B cell (primary cell): ENCODE data around the gene FAHD1. TPM values are rescaled to one million over a fixed set of nuclear protein-coding genes. Genes with fewer than 3 reads are reported as not detected.

ENCODE experiments used
- ATAC-seq: fragments of 200-7000 bp; cut with Tn5 transposase; one replicate; pipeline ENCODE4 v1.10.0; 2021; ENCODE audit warnings: low read depth, mild to moderate bottlenecking, moderate number of reproducible peaks, moderate library complexity
- CTCF ChIA-PET: fragments of 350-600 bp; sonication (Branson Sonifier 250); formaldehyde crosslinking; loops from one replicate; lab custom pipeline; 2021; ENCODE audit warnings: antibody characterized with exemption, inconsistent platforms; lab: Charles Lee
- POLR2A ChIA-PET: fragments of 350-600 bp; sonication (Branson Sonifier 250); formaldehyde crosslinking; loops from one replicate; lab custom pipeline; 2021; ENCODE audit warnings: antibody characterized with exemption; lab: Charles Lee
- DNase-seq: peaks from one replicate; pipeline ENCODE4 v3.0.0; 2013
- H2AFZ ChIP-seq: 2 replicates; pipeline ENCODE4 v1.6.1; 2012; ENCODE audit warnings: mild to moderate bottlenecking, low read depth, low read length; ENCODE audit not compliant: insufficient read depth, poor library complexity, severe bottlenecking
- H3K27ac ChIP-seq, 2 donors: 1 replicate in 1 of 2; 2 replicates in 1 of 2; pipeline ENCODE4 v1.5.1; 2012 to 2013; ENCODE audit warnings: low read length in 2 of 2, mild to moderate bottlenecking in 2 of 2, moderate library complexity in 1 of 2
- H3K27me3 ChIP-seq, 4 experiments: fragments of 200-600 bp in 1 of 4; sonication (generic) in 1 of 4; replicated peaks in 1 of 4; 1 replicate in 2 of 4; 2 replicates in 2 of 4; pipeline versions ENCODE4 v1.6.1 to v1.7.0; 2013 to 2016; ENCODE audit warnings: low read length in 3 of 4, mild to moderate bottlenecking in 2 of 4, mixed read lengths in 1 of 4, moderate library complexity in 1 of 4; ENCODE audit not compliant: insufficient read depth in 4 of 4, control insufficient read depth in 3 of 4; ENCODE audit errors: control extremely low read depth in 1 of 4
- H3K36me3 ChIP-seq, 2 experiments: replicated peaks in 1 of 2; 1 replicate in 1 of 2; 2 replicates in 1 of 2; pipeline versions ENCODE4 v1.6.1 to v1.7.1; 2013; ENCODE audit warnings: low read length in 1 of 2; ENCODE audit not compliant: insufficient read depth in 2 of 2, control insufficient read depth in 1 of 2; ENCODE audit errors: control extremely low read depth in 1 of 2, extremely low read depth in 1 of 2
- H3K4me1 ChIP-seq, 2 donors: fragments of 200-600 bp in 1 of 2; sonication (generic) in 1 of 2; 1 replicate in 1 of 2; 2 replicates in 1 of 2; pipeline versions ENCODE4 v1.5.1 to v1.6.1; 2013 to 2017; ENCODE audit warnings: low read length in 2 of 2; ENCODE audit not compliant: control insufficient read depth in 2 of 2, insufficient read depth in 2 of 2
- H3K4me2 ChIP-seq: replicated peaks from 2 replicates; pipeline ENCODE3; 2012; ENCODE audit warnings: mild to moderate bottlenecking, low read depth, low read length; ENCODE audit not compliant: poor library complexity, severe bottlenecking
- H3K4me3 ChIP-seq, 5 experiments: fragments of 200-600 bp in 1 of 5; sonication (generic) in 1 of 5; 1 replicate in 3 of 5; 2 replicates in 2 of 5; pipeline versions ENCODE4 v1.5.1 to v1.7.0; 2011 to 2016; ENCODE audit warnings: low read length in 4 of 5, mild to moderate bottlenecking in 4 of 5, low read depth in 2 of 5, control low read depth in 1 of 5, moderate library complexity in 1 of 5; ENCODE audit not compliant: insufficient read depth in 1 of 5; ENCODE audit errors: control extremely low read depth in 1 of 5, extremely low read depth in 1 of 5
- H3K79me2 ChIP-seq: fragments of 200-600 bp; sonication (generic); one replicate; pipeline ENCODE4 v1.6.0; 2016; ENCODE audit warnings: low read length; ENCODE audit not compliant: control insufficient read depth, insufficient read depth
- H3K9ac ChIP-seq: fragments of 200-600 bp; sonication (generic); 2 replicates; pipeline ENCODE4 v1.6.1; 2017; ENCODE audit warnings: mild to moderate bottlenecking, low read length, moderate library complexity
- H3K9me3 ChIP-seq, 3 donors: one replicate each; pipeline versions ENCODE4 v1.6.1 to v1.7.1; 2013; ENCODE audit warnings: low read length in 2 of 3; ENCODE audit not compliant: control insufficient read depth in 2 of 3, insufficient read depth in 1 of 3; ENCODE audit errors: control extremely low read depth in 1 of 3
- H4K20me1 ChIP-seq: 2 replicates; pipeline ENCODE4 v1.6.0; 2012; ENCODE audit warnings: mild to moderate bottlenecking, low read length; ENCODE audit not compliant: insufficient read depth, control insufficient read depth, poor library complexity, severe bottlenecking
- H3K27ac Mint-ChIP-seq: one replicate; pipeline ENCODE4 v1.8.0; 2021; ENCODE audit warnings: mixed read lengths
- H3K27me3 Mint-ChIP-seq: one replicate; pipeline ENCODE4 v1.8.0; 2021; ENCODE audit warnings: mixed read lengths
- H3K4me1 Mint-ChIP-seq: one replicate; pipeline ENCODE4 v1.8.0; 2021; ENCODE audit warnings: mixed read lengths
- H3K4me3 Mint-ChIP-seq: one replicate; pipeline ENCODE4 v1.8.0; 2021; ENCODE audit warnings: mixed read lengths
- H3K9me3 Mint-ChIP-seq: one replicate; pipeline ENCODE4 v1.8.0; 2022; ENCODE audit warnings: mixed read lengths; ENCODE audit not compliant: insufficient read depth
- EZH2 ChIP-seq: IDR thresholded peaks from 2 replicates; pipeline ENCODE4 v1.6.1; 2012; ENCODE audit warnings: borderline replicate concordance, low read depth, mild to moderate bottlenecking, moderate library complexity, low read length; ENCODE audit not compliant: insufficient read depth, poor library complexity, severe bottlenecking
- WGBS: methylation state at CpG from one replicate; pipeline ENCODE4 v1.1.5; 2013; ENCODE audit warnings: missing lambda C conversion rate; ENCODE audit not compliant: insufficient coverage; 5-methylcytosine and 5-hydroxymethylcytosine counted together
- intact Hi-C: fragments of 100-400 bp; cut with micrococcal nuclease; formaldehyde crosslinking; loops from one replicate; pipeline ENCODE4 v1.10.0; 2022
- polyA plus RNA-seq: library from polyadenylated mRNA; depleted of rRNA; stranded (reverse); fragments of >200 nt; gene quantifications from 2 replicates; pipeline ENCODE4 v1.2.3, GENCODE V29; 2012
- total RNA-seq, 2 donors: library from RNA; stranded (reverse); fragments of 120-200 nt in 1 of 2; gene quantifications; 1 replicate in 1 of 2; 2 replicates in 1 of 2; pipeline versions ENCODE4 v1.2.3 to v1.2.4, GENCODE V29; 2013 to 2022
- TF ChIP-seq, protein P1 (sequence below): fragments of 200-600 bp; IDR thresholded peaks from one replicate; pipeline ENCODE4 v1.8.0; 2022; ENCODE audit warnings: antibody characterized with exemption, mild to moderate bottlenecking

FAHD1 gene
- total and polyA plus RNA-seq, 2 donors (not counting 1 experiment from before 2014, with no cell fraction given), result 11.0 to 14.5 TPM

DNA sequence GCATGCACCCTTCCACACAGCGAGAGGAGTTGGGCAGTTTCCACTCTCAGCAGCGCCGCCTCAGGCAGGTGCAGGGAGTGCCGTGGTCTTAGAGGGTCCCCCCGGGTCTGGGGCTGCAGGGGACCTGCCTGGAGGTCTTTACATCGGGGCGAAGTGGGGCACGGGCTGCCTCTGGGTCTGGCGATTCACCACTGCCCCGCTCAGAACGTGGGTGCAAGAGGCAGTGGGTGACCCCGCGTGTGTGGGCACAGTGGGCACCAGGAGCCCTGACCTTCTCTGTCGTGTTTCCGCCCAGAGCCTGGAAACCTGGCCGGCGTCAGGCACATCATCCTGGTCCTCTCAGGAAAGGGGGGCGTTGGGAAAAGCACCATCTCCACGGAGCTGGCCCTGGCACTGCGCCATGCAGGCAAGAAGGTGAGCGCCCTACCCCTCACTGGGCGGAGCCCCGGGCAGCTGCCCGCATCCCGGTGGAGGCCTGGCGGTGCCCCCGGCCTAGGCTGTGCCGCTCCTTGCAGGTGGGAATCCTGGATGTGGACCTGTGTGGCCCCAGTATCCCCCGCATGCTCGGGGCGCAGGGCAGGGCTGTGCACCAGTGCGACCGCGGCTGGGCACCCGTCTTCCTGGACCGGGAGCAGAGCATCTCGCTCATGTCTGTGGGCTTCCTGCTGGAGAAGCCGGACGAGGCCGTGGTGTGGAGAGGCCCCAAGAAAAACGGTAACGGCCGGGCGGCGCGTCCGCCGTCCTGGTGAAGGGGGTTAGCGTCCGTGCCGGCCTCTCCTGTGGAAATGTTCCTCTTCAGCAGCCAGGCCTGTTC lies 40.6 kb upstream of the FAHD1 start:
- Histone ChIP-seq H3K36me3 (peaks cover 0 to 33% of the 10 kb centered on the region in 2 experiments), H4K20me1 (peaks cover 62% of the 10 kb centered on the region), H3K4me3 (no peak overlapping the region), H3K9me3 (no peaks in the 10 kb centered on the region), H3K4me1 (peaks cover 4 to 17% of the 10 kb centered on the region in 2 donors), H3K79me2 (peaks cover 70% of the 10 kb centered on the region), H3K9ac (no peak overlapping the region), H2AFZ (no peak overlapping the region), H3K27me3 (no peaks in the 10 kb centered on the region), H3K27ac (no peak overlapping the region), H3K4me2 (no peak overlapping the region)
- intact Hi-C loops, result no loop called here
- Mint-ChIP-seq H3K27ac (no peak overlapping the region), H3K4me3 (no peak overlapping the region), H3K4me1 (peaks cover 15% of the 10 kb centered on the region), H3K27me3 (no peaks in the 10 kb centered on the region), H3K9me3 (no peaks in the 10 kb centered on the region)
- 97% methylated on average over 51 of the region's 51 CpGs for WGBS
- ATAC-seq (no peak), DNase-seq (no peak)
- CTCF ChIA-PET, result no interaction called here
- POLR2A ChIA-PET, result no interaction called here
- no peak for TF ChIP-seq EZH2
- TF ChIP-seq, protein P1, sequence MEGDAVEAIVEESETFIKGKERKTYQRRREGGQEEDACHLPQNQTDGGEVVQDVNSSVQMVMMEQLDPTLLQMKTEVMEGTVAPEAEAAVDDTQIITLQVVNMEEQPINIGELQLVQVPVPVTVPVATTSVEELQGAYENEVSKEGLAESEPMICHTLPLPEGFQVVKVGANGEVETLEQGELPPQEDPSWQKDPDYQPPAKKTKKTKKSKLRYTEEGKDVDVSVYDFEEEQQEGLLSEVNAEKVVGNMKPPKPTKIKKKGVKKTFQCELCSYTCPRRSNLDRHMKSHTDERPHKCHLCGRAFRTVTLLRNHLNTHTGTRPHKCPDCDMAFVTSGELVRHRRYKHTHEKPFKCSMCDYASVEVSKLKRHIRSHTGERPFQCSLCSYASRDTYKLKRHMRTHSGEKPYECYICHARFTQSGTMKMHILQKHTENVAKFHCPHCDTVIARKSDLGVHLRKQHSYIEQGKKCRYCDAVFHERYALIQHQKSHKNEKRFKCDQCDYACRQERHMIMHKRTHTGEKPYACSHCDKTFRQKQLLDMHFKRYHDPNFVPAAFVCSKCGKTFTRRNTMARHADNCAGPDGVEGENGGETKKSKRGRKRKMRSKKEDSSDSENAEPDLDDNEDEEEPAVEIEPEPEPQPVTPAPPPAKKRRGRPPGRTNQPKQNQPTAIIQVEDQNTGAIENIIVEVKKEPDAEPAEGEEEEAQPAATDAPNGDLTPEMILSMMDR, result no peak

DNA sequence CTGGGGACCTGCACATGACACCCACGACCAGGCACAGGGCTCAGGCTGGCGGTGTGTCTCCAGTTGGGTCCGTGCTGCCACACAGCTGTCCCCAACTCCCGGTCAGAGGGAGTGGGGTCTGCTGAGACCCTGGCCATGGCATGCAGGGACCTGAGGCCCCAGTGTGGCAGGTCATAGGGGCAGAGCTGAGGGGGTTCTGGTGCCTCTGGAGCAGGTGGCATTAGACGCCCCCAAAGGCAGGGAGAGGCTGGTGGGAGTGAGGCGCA lies 40.0 kb upstream of the FAHD1 start:
- Histone ChIP-seq H3K4me3 (no peak overlapping the region), H3K4me1 (peaks cover 0 to 12% of the 10 kb centered on the region in 2 donors), H3K9ac (no peak overlapping the region), H3K9me3 (no peaks in the 10 kb centered on the region), H3K4me2 (no peak overlapping the region), H3K79me2 (peaks cover 65% of the 10 kb centered on the region), H2AFZ (no peak overlapping the region), H4K20me1 (peaks cover 57% of the 10 kb centered on the region), H3K27ac (no peak overlapping the region), H3K36me3 (peaks cover 0 to 33% of the 10 kb centered on the region in 2 experiments), H3K27me3 (no peaks in the 10 kb centered on the region)
- CTCF ChIA-PET, result no interaction called here
- Mint-ChIP-seq H3K27me3 (no peaks in the 10 kb centered on the region), H3K4me1 (peaks cover 10% of the 10 kb centered on the region), H3K27ac (no peak overlapping the region), H3K4me3 (no peak overlapping the region), H3K9me3 (no peaks in the 10 kb centered on the region)
- 96% methylated on average over 6 of the region's 6 CpGs for WGBS
- POLR2A ChIA-PET, result interaction anchor here (0.5 kb wide), 1 partner anchor 14 kb away, joined by 3 read pairs; the partner anchor contains the start of genes EME2 and MRPS34
- no peak for ATAC-seq
- no peak for DNase-seq
- TF ChIP-seq EZH2, result no peak
- TF ChIP-seq, protein P1, result no peak
- intact Hi-C loops, result no loop called here
